ENCODE measurements around the gene EPS8L2.

The EPS8L2 gene

DNA sequence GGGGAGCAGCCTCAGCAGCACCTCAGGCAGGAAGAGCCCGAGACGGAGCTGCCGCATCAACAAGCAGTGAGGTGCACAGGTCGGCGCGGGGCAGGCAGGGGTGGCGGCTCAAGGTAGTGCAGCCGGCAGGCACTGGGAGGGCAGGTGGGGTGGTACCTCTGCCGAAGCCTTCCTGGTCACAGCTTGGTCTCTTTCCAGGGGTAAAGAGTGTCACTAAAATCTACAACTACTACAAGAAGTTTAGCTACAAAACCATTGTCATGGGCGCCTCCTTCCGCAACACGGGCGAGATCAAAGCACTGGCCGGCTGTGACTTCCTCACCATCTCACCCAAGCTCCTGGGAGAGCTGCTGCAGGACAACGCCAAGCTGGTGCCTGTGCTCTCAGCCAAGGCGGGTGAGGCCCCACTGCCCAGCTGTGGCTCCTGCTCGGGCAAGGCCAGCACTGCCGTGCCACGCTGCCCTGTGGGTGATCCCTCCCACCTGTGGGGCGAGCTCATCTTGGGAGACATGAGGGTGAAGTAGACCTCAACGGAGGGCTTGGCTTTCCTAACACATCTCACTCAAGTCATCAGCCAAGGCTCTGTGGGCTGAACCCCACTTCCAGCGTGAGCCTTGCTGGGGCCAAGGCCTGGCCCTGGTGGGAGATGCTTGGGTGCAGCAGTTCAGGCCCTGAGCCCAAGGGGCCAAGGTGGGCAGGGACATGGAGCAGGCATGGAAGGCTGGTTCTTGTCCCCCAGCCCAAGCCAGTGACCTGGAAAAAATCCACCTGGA lies 57.7 kb downstream of the EPS8L2 start:
- DNase-seq, result no peak

DNA sequence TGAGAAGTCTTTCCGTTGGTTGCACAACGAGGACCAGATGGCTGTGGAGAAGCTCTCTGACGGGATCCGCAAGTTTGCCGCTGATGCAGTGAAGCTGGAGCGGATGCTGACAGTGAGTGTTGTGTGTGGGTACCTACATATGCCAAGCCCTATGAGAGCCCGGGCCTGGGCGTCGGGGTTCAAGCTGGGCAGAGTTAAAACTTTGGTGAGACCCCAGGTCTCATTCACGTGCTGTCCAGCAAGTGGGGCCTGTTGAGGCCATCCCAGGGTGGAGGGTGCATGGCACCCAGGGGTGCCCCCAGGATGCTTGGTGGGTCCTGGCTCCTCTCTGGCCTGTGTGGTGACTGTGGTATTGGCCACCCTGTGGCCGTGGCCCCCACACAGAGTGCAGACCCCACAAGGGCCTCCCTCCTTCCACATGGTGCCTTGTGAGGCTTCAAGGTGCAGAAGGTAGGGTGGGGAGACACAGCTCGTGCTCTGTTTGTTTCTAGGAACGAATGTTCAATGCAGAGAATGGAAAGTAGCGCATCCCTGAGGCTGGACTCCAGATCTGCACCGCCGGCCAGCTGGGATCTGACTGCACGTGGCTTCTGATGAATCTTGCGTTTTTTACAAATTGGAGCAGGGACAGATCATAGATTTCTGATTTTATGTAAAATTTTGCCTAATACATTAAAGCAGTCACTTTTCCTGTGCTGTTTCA lies 58.4 kb downstream of the EPS8L2 start:
- no peak for DNase-seq

DNA sequence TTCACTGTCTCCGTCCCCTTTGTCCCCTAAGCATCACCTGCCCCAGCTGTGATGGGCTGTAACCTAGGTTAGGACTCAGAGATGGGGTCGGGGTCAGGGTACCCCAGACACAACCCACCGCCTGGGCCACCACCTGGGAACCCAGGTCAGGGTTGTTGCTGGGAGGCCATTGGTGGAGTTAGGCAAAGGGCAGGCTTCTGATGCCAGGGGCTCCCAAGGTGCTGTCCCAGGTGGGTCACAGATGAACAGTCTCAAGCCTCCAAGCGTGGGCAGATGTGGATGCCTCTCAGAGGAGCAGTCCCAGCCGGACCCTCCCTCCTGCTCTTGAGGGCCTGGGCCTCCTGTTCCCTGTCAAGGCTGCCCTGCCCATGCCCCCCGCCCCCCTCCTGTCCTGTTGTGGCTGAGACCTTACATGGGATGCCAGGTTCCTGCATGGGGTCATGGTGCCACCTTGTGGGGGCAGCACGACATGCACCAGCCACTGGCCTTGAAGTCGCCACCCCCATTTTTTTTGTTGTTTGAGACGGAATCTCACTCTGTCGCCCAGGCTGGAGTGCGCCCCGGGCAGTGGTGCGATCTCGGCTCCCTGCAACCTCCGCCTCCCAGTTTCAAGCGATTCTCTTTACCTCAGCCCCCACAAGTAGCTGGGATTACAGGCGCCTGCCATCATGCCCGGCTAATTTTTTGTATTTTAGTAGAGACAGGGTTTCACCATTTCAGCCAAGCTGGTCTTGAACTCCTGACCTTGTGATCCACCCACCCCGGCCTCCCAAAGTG lies 59.2 kb downstream of the EPS8L2 start:
- no peak for DNase-seq

DNA sequence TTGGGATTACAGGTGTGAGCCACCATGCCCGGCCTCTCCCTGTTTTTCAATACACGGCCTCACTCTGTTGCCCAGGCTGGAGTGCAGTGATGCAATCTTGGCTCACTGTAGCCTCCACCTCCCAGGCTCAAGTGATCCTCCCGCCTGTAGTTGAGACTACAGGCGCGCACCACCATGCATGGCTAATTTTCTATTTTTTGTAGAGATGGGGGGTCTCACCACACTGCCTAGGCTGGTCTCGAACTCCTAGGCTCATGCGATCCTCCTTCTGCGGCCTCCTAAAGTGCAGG lies 59.7 kb downstream of the EPS8L2 start:
- DNase-seq, result no peak

DNA sequence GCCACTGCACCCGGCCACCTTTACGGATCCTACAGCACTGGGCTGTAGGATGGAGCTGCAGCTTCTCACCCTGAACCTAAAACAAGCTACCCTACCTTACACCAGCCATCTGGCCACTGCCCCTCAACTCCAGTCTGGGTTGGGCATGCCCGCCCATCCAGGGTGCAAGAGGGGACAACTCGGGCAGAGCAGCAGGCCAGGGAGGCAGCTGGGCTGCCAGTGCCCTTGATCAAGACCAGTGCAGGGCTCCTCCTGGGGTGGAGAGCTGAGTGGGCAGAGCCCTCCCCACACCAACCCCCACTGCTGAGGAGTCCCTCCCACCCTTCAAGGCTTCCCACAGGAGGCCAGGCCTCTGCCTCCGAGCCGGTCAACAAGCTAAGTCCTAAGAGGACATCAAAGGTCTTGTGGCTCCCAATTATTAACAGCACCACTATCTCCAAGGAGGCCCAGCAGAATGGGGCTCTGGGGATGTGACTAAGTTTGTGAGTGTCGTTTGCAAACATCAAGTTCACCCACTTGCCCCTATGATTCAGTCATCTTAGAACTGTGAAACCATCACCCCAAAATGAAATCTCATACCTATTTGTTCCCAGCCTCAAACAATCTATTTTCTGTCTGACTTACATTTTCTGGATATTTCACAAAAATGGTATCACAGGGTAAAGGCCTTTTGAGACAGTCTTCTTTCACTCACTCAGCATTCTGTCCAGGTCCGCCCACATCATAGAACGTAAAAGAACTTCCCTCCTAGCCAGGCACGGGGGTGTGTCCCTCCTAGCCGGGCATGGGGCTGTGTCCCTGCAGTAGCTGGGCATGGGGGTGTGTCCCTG lies 60.3 kb downstream of the EPS8L2 start:
- no peak for DNase-seq

DNA sequence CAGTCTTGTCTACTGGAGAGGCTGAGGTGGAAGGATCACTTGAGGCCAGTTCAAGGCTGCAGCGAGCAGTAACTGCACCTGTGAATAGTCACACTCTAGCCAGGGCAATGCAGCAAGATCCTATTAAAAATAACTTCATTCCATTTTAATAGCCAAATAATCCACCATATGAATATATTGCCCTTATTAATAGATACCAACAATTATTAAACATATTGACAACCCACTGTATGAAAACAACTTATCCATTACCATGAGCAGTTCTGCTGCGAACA lies 60.8 kb downstream of the EPS8L2 start:
- DNase-seq, result no peak

DNA sequence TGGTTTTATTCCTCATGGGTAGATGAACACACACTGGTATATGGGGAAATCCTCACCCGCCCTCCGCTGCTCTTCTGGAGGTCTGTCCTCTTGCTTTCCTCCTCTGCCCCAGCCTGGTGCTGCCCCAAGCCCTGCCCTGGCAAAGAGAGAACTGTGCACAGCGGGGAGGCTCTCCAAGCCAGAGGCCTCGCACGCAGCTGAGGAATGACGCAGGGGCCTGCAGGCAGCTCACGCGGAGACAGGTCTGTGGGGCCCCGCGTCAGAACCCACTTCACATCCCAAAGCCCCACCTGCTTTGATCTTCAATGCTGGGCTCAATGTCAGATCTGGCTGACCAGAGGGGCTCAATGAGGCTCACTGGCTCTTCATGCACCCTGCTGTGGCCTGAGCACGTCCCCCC lies 61.2 kb downstream of the EPS8L2 start:
- DNase-seq, result no peak

DNA sequence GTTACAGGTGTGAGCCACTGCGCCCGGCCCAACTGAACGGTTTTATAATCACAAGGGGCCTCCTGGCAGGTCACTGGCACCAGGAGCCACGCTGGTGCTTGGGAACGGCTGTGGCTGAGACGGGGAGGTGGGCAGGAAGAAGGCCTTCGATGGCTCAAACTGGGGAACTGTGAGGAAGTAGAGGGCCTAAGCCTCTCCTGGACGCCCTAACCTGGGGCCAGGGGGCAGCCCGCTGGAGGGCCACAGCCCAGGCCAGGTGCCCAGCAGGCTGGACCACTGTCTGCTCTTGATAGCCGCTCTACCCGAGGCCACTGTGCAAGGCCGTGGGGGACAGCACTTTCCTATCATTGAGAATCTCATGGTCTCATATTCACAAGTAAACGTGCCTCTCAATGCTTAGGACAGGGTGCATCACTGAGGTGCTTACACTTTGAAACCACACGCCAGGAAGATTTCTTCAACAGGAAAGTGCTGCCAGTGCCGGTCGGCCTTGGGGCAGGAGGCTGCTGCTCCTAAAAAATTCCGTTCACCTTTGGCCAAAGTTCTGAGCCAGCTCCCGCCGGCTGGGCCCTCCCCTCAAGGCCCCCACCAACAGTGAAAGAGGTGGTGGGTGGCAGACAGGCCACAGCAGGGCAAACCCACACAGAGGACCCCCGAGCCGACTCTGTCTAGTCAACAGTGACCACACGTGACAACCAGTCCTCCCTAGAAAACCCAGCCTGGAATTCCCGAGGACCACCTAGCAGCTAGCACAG lies 64.0 kb downstream of the EPS8L2 start:
- DNase-seq, result no peak

DNA sequence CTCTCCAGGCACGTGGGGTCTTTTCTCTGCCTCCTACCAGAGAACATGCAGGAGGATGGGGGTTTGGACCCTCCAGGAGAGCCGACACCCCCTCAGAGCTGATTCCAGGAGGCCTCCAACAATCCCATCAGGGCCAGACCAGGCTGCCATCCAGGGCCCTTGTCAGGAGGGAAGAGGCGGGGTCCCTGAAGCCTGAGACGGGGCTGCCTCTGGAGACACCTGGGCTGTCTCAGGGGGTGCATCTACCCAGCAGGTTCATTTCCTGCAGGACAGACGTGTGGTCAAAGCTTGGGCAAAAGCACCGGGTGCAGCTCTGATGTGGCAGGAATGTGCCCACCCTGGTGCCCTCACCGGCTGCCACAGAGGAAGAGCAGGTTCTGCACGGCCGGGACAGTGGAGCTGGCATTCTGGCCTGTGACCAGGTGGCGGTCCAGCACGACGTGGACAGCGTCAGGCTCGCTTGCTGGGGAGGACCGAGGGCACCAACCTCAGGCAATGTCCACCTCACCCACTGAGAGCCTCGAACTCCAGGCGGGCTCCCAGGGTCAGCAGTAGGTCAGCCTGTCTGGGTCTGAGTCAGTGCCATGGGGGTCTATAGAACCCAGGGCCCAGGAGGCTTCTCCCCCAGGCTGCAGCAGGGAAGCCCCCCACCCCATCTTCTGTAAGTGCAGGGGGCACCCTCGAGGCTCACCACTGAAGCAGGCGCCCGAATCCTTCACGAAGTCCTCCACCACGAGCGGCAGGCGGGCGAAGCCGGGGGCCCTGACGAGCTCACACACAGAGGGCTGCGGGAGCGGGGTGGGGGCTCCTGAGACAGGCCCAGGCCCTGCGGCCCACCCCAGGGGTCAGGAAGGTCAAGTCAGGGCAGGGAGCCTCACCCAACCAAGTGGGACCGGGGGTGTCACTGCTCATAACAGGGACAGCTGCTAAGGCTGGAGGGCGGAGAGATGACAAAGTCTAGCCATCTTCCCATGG lies 64.9 kb downstream of the EPS8L2 start:
- no peak for DNase-seq

DNA sequence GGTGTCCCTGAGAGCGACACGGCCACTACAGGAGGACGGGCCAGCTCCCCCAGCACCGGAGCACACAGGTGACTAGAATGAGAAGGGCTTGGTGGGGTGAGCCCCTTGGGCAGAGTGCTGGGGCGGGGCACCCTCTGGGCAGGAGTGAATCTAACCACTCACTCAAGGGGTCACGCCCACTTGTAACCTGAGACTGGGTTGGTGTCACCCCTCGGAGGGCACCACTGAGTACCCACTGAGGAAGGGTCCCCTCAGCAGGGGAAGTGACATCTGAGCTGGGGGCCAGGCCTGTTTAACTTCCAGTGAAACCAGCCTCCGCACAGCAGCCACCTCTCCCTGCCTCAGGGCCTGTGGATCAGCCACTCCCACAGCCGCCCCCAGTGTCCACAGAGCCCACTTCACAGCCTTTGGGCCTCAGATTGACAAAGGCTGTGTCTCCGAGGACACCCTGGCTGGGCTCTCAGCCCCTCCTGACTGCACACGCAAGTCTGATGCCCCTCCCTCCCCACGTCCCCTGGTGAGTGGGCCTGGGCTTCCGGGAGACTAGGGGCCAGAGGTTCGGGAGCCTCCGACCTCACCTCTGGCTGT lies 65.7 kb downstream of the EPS8L2 start:
- DNase-seq, result no peak

DNA sequence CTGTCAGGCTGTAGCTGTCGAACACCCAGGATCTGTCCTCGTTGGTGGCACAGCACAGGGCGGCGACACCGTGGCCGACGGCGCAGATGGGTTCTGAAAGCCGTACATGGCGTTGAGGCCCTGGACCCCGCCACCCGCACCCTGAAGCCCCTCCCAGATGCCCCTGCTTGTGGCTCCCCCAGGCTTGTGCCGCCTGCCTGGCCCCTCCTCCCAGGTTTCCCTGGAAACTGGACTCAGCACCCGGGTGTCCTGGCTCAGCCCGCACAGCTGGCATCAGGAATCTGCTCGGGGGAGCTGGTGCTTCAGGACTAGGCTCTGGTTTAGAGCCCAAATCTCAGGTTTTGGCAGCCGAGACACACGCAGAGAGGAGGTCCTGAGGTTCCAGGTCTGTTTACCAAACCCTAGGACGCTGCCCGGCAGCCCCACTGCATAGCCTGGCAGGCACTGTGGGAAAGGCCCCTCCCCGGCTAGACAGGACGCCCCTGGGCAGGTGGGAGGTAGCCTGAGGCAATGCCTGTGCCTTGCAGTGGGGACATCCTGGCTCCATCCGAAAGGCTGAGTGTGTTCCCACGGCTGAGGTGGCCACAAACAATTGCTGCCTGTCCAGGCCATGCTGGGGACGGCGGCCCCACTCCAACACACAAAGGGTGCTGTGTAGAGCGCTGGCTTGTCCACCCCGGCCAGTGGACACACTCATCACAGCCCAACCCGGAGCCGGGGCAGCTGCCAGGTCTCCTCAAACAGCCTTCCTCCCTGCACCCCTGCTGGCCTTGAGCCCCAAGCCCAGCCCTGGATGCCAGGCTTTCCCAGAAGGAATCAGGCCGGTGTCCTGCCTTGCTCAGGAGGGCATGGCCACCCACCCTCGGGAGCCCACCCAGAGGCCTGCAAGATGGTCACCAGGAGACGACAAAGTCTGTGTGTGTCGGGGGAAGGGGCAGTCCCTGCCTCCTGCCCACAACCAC lies 66.7 kb downstream of the EPS8L2 start:
- no peak for DNase-seq

DNA sequence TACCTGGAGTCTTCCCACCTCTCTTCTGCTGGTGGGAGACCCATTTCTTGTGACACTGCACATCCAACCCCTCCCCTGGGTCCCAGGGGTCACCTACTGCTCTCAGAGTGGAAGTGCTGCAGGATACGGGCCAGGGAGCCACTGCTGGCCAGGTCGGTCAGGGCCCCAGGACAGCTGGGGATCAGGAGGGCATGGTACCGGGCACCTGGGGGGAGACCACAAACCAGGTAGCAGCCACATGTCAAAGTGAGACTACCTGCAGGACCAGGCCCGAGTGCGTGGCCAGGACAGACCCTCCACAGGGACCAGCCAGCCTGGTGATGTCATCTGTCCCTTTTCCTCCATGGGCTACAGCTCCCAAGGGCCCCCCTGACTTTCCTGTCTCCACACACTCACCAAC lies 67.4 kb downstream of the EPS8L2 start:
- no peak for DNase-seq

DNA sequence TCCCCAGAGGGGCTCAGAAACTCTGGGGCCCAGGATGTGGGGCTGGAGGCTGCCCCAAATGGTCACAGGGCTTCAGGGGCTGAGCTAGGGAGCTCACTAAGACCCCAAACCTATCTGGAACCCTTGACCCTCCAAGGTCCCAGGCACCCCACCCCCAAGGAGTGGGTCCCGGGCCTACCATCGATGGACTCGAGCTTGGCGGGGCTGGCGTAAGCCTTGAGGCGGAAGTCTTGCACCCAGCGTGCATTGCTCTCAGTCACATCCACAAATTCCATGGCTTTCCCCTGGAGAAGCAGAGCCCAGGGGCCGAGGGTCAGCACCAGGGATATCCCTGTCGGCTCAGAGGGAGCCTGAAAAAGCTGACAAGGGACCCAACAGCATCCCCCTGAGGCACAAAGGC lies 67.8 kb downstream of the EPS8L2 start:
- no peak for DNase-seq

DNA sequence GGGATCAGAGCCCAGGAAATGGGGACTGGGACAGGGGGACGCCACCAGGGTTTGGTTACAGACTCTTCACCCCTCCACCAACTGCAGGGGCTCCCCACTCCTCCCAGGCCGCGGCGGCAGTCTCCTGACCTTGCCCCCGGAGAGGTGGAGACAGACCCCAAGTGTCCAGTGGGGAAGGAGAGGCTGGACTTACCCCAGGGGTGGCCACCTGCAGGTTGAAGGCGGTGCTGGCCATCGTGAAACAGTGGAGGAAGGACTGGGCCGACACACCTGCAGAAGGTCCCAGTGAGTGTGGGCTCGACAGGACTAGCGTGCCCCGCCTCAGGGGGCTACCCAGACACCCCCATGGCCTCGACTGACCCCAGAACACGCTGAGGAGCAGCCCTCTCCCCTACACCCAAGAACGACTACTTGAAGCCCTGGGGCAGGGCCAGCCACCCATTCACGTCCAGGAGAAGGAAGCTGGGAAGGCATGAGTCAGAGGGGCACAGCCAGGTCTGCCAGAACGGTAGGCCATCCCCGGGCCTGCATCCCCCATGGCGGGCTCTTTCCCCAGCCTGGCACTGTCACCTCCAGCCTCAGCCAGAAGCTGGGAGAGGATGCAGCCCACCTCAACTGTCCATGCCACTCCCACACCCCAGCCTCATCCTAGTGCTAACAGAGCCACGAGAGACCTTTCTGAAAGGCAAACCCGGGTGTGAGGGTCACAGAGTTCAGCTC lies 69.0 kb downstream of the EPS8L2 start:
- no peak for DNase-seq

DNA sequence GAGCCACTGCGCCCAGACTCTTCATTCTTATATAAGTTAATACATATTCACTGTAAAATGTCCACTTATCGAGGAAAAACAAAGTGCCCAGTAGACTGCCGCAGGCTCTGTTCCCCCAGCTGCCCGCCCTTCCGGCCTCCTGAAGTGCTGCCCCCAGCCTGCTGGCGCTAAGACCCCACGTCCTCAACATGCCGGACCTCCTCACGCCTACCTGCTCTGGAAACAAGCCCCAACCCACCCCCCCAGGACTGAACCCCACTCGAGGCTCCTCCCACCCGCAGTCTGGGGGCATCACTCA lies 70.2 kb downstream of the EPS8L2 start:
- DNase-seq, result no peak

DNA sequence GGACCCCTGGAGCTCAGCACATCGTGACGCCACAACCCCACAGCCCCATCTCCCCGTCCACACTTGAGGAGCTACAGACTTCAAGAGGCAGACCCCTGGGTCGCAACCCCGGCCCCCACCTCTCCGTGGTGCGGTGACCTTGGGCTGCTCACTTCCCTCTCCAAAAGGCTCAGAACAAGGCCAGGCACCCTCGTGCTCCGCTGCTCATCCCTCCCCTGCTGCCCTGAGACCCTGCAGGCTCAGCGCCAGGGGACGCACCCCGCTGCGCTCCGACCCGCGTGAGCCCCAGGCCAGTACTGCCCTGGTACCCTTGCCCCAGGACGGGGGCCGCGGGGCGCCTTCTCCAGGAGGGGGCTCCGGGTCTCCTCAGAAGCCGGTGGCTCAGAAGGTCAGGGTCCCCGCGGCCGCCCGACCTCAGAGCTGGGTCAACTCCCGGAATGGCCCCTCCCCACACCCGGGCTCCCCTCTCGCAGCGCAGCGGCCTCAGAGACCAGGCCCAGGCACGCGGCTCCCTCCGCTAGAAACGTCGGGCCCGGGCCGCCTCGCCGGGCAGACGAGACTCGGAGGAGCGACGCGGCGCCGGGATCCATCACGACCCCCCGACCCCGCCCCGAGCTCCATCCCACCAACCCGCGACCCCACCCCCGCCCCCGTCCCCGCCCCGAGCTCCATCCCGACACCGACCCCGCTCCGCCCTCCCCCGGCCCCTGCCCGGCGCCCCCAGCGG lies 70.7 kb downstream of the EPS8L2 start:
- DNase-seq, result no peak

All from GF-D8 (cell line).